ENCODE data around the gene PROB1. TPM values are rescaled to one million over a fixed set of nuclear protein-coding genes. Genes with fewer than 3 reads are reported as not detected.

Gene PROB1
- total and polyA plus RNA-seq, 2 of the 13 experiments (the other 11 are each of a cell fraction or from before 2014, with no cell fraction given) = 0.69 to 1.1 TPM

DNA sequence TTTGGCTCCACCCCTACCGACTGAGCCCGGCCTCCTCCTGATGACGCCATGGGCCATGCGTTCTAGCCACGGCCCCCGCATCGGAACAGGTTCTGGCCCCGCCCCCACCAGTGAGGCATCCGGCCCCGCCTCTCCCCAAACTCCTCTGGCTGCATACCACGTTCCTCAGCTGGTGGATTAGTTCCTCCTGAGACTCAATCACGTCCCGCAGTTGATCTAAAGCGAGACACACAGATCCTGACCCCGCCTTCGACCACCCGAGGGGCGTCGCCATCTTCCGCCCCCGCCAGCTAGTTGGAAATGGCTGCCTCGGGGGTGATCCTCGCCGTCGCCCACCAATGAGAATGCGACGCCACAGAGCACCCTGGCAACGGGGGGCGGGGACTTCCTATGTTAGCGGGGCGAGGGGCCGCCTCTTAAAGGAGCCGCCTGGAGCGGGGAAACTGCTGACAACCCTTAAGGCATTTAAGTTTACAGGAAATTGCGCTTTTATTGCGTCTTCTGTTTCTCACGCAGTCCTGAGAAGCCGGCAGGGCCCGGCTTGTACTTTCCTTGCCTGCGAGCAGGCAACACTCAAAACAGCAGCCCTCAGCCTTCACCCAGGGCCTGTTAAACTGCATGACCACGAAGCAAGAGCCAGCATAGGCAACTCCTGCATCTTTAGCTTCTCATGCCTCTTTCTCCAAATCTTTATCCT, 9.0 kb upstream of the PROB1 start, which contains the start of gene SPATA24 (continued):
- no peak for TF ChIP-seq ZNF468 (CRISPR knock-in tag; IDR thresholded peaks at IDR 0.05)
- TF ChIP-seq ZNF557 (CRISPR knock-in tag; IDR thresholded peaks at IDR 0.05) = no peak
- no peak for TF ChIP-seq ZNF20 (CRISPR knock-in tag; IDR thresholded peaks at IDR 0.05)
- no peak for TF ChIP-seq ZNF224 (CRISPR knock-in tag; IDR thresholded peaks at IDR 0.05)
- no peak for TF ChIP-seq ZNF326 (CRISPR knock-in tag; IDR thresholded peaks at IDR 0.05; ENCODE audit: borderline replicate concordance)
- TF ChIP-seq FOXO1 (CRISPR knock-in tag; IDR thresholded peaks at IDR 0.05) = no peak
- TF ChIP-seq, protein P1, sequence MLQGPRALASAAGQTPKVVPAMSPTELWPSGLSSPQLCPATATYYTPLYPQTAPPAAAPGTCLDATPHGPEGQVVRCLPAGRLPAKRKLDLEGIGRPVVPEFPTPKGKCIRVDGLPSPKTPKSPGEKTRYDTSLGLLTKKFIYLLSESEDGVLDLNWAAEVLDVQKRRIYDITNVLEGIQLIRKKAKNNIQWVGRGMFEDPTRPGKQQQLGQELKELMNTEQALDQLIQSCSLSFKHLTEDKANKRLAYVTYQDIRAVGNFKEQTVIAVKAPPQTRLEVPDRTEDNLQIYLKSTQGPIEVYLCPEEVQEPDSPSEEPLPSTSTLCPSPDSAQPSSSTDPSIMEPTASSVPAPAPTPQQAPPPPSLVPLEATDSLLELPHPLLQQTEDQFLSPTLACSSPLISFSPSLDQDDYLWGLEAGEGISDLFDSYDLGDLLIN (CRISPR knock-in tag; IDR thresholded peaks at IDR 0.05; ENCODE audit: borderline replicate concordance) = 0 out of 2 replicates have a peak, but pooled peaks have one; percentile 39
- TF ChIP-seq ZNF746 (CRISPR knock-in tag; IDR thresholded peaks at IDR 0.05) = no peak
- no peak for TF ChIP-seq SMARCE1 (IDR thresholded peaks at IDR 0.05; ENCODE audit: borderline replicate concordance)
- TF ChIP-seq, protein P2, sequence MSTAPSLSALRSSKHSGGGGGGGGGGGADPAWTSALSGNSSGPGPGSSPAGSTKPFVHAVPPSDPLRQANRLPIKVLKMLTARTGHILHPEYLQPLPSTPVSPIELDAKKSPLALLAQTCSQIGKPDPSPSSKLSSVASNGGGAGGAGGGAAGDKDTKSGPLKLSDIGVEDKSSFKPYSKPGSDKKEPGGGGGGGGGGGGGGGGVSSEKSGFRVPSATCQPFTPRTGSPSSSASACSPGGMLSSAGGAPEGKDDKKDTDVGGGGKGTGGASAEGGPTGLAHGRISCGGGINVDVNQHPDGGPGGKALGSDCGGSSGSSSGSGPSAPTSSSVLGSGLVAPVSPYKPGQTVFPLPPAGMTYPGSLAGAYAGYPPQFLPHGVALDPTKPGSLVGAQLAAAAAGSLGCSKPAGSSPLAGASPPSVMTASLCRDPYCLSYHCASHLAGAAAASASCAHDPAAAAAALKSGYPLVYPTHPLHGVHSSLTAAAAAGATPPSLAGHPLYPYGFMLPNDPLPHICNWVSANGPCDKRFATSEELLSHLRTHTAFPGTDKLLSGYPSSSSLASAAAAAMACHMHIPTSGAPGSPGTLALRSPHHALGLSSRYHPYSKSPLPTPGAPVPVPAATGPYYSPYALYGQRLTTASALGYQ (CRISPR knock-in tag; IDR thresholded peaks at IDR 0.05) = no peak
- no peak for TF ChIP-seq ZNF615 (CRISPR knock-in tag; IDR thresholded peaks at IDR 0.05; ENCODE audit: borderline replicate concordance)
- TF ChIP-seq GATAD2A (CRISPR knock-in tag; IDR thresholded peaks at IDR 0.05) = no peak
- no peak for TF ChIP-seq ZNF263 (CRISPR knock-in tag; IDR thresholded peaks at IDR 0.05)
- TF ChIP-seq, protein P3, sequence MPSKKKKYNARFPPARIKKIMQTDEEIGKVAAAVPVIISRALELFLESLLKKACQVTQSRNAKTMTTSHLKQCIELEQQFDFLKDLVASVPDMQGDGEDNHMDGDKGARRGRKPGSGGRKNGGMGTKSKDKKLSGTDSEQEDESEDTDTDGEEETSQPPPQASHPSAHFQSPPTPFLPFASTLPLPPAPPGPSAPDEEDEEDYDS (CRISPR knock-in tag; IDR thresholded peaks at IDR 0.05) = peak; percentile 32; the same call in 1 of the 2 replicates
- no peak for TF ChIP-seq ZNF10 (CRISPR knock-in tag; IDR thresholded peaks at IDR 0.05; ENCODE audit: borderline replicate concordance, low read depth)
- TF ChIP-seq ZNF878 (CRISPR knock-in tag; IDR thresholded peaks at IDR 0.05) = peak; percentile 52; the same call in 1 of the 2 replicates
- peak; percentile 82 for TF ChIP-seq ZNF547 (CRISPR knock-in tag; IDR thresholded peaks at IDR 0.05)
- TF ChIP-seq TEAD3 (CRISPR knock-in tag; optimal IDR thresholded peaks at IDR 0.05; ENCODE audit: borderline replicate concordance) = peak; percentile 64
- peak; percentile 46; the same call in 1 of the 2 replicates for TF ChIP-seq ZMAT3 (CRISPR knock-in tag; conservative IDR thresholded peaks at IDR 0.05)
- TF ChIP-seq MAFG (CRISPR knock-in tag; IDR thresholded peaks at IDR 0.05) = no peak
- no peak for TF ChIP-seq ATRX (CRISPR knock-in tag; IDR thresholded peaks at IDR 0.05; ENCODE audit: borderline replicate concordance)
- TF ChIP-seq, protein P4, sequence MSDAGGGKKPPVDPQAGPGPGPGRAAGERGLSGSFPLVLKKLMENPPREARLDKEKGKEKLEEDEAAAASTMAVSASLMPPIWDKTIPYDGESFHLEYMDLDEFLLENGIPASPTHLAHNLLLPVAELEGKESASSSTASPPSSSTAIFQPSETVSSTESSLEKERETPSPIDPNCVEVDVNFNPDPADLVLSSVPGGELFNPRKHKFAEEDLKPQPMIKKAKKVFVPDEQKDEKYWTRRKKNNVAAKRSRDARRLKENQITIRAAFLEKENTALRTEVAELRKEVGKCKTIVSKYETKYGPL (CRISPR knock-in tag; IDR thresholded peaks at IDR 0.05) = no peak
- TF ChIP-seq, protein P5, sequence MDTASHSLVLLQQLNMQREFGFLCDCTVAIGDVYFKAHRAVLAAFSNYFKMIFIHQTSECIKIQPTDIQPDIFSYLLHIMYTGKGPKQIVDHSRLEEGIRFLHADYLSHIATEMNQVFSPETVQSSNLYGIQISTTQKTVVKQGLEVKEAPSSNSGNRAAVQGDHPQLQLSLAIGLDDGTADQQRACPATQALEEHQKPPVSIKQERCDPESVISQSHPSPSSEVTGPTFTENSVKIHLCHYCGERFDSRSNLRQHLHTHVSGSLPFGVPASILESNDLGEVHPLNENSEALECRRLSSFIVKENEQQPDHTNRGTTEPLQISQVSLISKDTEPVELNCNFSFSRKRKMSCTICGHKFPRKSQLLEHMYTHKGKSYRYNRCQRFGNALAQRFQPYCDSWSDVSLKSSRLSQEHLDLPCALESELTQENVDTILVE (CRISPR knock-in tag; IDR thresholded peaks at IDR 0.05) = no peak
- peak; percentile 20; the same call in 1 of the 2 replicates for TF ChIP-seq ZBTB21 (CRISPR knock-in tag; IDR thresholded peaks at IDR 0.05)
- TF ChIP-seq, protein P6, sequence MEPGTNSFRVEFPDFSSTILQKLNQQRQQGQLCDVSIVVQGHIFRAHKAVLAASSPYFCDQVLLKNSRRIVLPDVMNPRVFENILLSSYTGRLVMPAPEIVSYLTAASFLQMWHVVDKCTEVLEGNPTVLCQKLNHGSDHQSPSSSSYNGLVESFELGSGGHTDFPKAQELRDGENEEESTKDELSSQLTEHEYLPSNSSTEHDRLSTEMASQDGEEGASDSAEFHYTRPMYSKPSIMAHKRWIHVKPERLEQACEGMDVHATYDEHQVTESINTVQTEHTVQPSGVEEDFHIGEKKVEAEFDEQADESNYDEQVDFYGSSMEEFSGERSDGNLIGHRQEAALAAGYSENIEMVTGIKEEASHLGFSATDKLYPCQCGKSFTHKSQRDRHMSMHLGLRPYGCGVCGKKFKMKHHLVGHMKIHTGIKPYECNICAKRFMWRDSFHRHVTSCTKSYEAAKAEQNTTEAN (CRISPR knock-in tag; conservative IDR thresholded peaks at IDR 0.05) = no peak; the same call in 1 of the 2 replicates
